Measurements from ENCODE around the gene ARHGEF4.
"Not testable (repeated sequence)": the region's sequence is repeated elsewhere in the genome, so short reads cannot be mapped to it uniquely, and the experiment has no call there.

The ARHGEF4 gene

GRCh38 chr2:130991446-130991845 is 154.7 kb downstream of the ARHGEF4 start:
- DNase-seq (ENCODE audit: low read depth, low spot score); H3K4me3 ChIP-seq (ENCODE audit: low read length): not testable (repeated sequence)

- not testable (repeated sequence) for DNase-seq (ENCODE audit: low read depth, low spot score)
Measured at GRCh38 chr2:130992003-130992402, 155.3 kb downstream of the ARHGEF4 start.

GRCh38 chr2:130996691-130997090 is 160.0 kb downstream of the ARHGEF4 start:
- DNase-seq (ENCODE audit: low read depth, low spot score): no peak

More at GRCh38 chr2:130992003-130992402, 155.3 kb downstream of the ARHGEF4 start:
- not testable (repeated sequence) for H3K4me3 ChIP-seq (ENCODE audit: low read length)

GRCh38 chr2:130997198-130997597 is 160.5 kb downstream of the ARHGEF4 start:
- no peak for DNase-seq (ENCODE audit: low read depth, low spot score)
- H3K4me3 ChIP-seq (ENCODE audit: low read length): no peak overlapping the region

More at GRCh38 chr2:130996691-130997090, 160.0 kb downstream of the ARHGEF4 start:
- no peak overlapping the region for H3K4me3 ChIP-seq (ENCODE audit: low read length)

- no peak overlapping the region for H3K4me3 ChIP-seq (ENCODE audit: low read length)
- DNase-seq (ENCODE audit: low read depth, low spot score): no peak
Measured at GRCh38 chr2:130998561-130998960, 161.8 kb downstream of the ARHGEF4 start.

- no peak for DNase-seq (ENCODE audit: low read depth, low spot score)
- H3K4me3 ChIP-seq (ENCODE audit: low read length): no peak overlapping the region
Measured at GRCh38 chr2:131004446-131005209, 167.9 kb downstream of the ARHGEF4 start.

GRCh38 chr2:131005216-131005935 is 168.7 kb downstream of the ARHGEF4 start:
- no peak for DNase-seq (ENCODE audit: low read depth, low spot score)
- H3K4me3 ChIP-seq (ENCODE audit: low read length): no peak overlapping the region

GRCh38 chr2:131006561-131006960 is 169.8 kb downstream of the ARHGEF4 start:
- DNase-seq (ENCODE audit: low read depth, low spot score): no peak
- no peak overlapping the region for H3K4me3 ChIP-seq (ENCODE audit: low read length)

GRCh38 chr2:131008967-131009366 is 172.3 kb downstream of the ARHGEF4 start:
- no peak overlapping the region for H3K4me3 ChIP-seq (ENCODE audit: low read length)
- DNase-seq (ENCODE audit: low read depth, low spot score): no peak

- H3K4me3 ChIP-seq (ENCODE audit: low read length): no peak overlapping the region
- DNase-seq (ENCODE audit: low read depth, low spot score): no peak
Measured at GRCh38 chr2:131009713-131010475, 173.2 kb downstream of the ARHGEF4 start.

- DNase-seq (ENCODE audit: low read depth, low spot score): peak; percentile 86
Measured at GRCh38 chr2:131010566-131010965, 173.9 kb downstream of the ARHGEF4 start.

GRCh38 chr2:131011486-131011885 is 174.8 kb downstream of the ARHGEF4 start:
- DNase-seq (ENCODE audit: low read depth, low spot score): no peak
- no peak overlapping the region for H3K4me3 ChIP-seq (ENCODE audit: low read length)

More at GRCh38 chr2:131010566-131010965, 173.9 kb downstream of the ARHGEF4 start:
- H3K4me3 ChIP-seq (ENCODE audit: low read length): no peak overlapping the region

GRCh38 chr2:131014141-131014540 is 177.4 kb downstream of the ARHGEF4 start:
- no peak overlapping the region for H3K4me3 ChIP-seq (ENCODE audit: low read length)
- DNase-seq (ENCODE audit: low read depth, low spot score): no peak

- no peak for DNase-seq (ENCODE audit: low read depth, low spot score)
- H3K4me3 ChIP-seq (ENCODE audit: low read length): no peak overlapping the region
Measured at GRCh38 chr2:131015764-131016163, 179.1 kb downstream of the ARHGEF4 start.

GRCh38 chr2:131016826-131017741 is 180.4 kb downstream of the ARHGEF4 start:
- no peak for DNase-seq (ENCODE audit: low read depth, low spot score)
- H3K4me3 ChIP-seq (ENCODE audit: low read length): no peak overlapping the region

- H3K4me3 ChIP-seq (ENCODE audit: low read length): no peak overlapping the region
- no peak for DNase-seq (ENCODE audit: low read depth, low spot score)
Measured at GRCh38 chr2:131022731-131023130, 186.0 kb downstream of the ARHGEF4 start.

- DNase-seq (ENCODE audit: low read depth, low spot score): no peak
Measured at GRCh38 chr2:131023758-131024157, 187.0 kb downstream of the ARHGEF4 start.

GRCh38 chr2:131026919-131027318 is 190.2 kb downstream of the ARHGEF4 start:
- no peak overlapping the region for H3K4me3 ChIP-seq (ENCODE audit: low read length)
- no peak for DNase-seq (ENCODE audit: low read depth, low spot score)

More at GRCh38 chr2:131023758-131024157, 187.0 kb downstream of the ARHGEF4 start:
- H3K4me3 ChIP-seq (ENCODE audit: low read length): no peak overlapping the region
